NCI-H128 (cell line): ENCODE measurements around the gene CKAP2L.

Source experiments
- DNase-seq: peaks from one replicate; lab custom pipeline; 2025; ENCODE audit not compliant: unreplicated experiment; lab: John Stamatoyannopoulos, UW

CKAP2L gene, protein sequence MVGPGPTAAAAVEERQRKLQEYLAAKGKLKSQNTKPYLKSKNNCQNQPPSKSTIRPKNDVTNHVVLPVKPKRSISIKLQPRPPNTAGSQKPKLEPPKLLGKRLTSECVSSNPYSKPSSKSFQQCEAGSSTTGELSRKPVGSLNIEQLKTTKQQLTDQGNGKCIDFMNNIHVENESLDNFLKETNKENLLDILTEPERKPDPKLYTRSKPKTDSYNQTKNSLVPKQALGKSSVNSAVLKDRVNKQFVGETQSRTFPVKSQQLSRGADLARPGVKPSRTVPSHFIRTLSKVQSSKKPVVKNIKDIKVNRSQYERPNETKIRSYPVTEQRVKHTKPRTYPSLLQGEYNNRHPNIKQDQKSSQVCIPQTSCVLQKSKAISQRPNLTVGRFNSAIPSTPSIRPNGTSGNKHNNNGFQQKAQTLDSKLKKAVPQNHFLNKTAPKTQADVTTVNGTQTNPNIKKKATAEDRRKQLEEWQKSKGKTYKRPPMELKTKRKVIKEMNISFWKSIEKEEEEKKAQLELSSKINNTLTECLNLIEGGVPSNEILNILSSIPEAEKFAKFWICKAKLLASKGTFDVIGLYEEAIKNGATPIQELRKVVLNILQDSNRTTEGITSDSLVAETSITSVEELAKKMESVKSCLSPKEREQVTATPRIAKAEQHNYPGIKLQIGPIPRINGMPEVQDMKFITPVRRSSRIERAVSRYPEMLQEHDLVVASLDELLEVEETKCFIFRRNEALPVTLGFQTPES

DNA sequence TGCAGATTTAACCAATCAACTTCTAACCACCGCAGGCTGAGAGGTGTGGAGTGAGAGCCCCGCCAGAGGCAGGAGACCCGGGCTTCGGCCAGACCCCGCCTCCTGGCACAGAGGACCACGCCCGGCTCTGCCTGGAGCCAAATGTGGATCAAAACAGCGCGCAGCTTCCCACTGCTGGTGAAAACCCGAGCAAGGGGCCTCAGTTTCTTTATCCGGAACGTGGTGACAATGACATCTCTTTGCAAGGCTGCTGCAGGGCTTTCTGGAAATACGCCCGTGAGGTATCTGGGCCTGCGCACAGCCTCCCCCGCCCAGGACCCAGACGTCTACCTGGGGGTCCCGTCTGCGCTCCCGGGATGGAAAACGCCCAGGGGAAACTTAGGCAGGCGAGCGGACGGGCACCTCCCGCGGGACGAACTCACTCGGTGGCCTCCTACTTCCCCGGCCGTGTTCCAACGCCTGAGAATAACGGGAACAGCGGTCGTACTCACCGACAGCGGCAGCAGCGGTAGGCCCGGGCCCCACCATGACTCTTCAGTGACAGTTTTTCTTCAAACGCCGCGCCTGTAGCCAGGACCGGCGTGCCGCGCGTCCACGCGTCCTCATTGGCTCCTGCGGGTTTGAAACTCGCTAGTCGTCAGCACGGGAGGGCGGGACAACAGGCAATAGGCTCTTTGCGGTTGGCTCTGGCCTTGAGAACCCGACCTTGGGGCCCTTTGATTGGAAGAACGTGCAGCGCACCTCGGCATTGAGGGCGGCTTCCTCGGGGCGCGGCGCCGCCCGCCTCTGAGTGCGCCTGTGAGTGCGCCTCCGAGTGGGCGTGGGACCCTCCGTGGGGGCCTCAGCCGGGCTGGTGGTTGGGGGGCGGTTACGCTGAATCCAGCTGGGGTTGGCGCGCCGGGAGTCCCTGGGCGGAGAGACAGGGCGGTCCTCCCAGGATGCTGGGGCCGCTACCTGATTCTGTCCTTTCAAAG lies at the start of gene CKAP2L:
Gene CKAP2L, minus strand, starts transcription at position 539 of the 974 bp plus-strand sequence. Its CDS starts 11 bp downstream, at position 528.
- DNase-seq = peak; percentile 99

DNA sequence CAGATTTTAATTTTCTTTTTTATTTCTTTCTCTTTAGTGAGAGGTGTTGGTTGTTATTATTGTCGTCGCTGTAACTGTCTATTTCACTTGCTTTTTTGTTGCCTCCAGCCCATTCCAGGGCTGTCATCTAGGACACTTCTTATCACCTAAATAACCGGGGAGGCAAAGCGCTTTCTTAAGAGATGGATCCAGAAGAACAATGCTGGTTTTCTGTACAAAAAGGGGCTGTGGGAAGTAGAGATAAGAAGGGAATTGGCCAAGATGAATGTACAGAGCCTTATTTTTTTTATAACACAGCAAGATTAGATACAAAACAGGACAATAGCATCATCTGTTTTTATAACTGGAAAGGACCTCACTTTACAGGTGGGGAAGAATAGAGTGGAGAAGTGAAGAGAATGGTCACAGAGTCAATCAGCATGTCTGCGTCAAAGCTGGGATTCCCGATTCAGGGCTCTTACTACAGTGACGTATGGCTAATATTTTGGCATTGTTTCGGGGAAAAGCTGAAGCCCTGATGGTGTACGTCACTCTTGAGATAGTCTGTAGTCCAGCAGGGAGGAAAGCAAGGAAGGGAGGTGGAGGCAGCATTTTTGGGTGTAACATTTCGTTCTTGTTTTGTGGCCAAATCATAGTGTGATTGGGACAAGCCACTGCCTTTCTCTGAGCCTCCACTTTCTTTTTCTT lies 49.0 kb upstream of the CKAP2L start:
- DNase-seq = no peak

DNA sequence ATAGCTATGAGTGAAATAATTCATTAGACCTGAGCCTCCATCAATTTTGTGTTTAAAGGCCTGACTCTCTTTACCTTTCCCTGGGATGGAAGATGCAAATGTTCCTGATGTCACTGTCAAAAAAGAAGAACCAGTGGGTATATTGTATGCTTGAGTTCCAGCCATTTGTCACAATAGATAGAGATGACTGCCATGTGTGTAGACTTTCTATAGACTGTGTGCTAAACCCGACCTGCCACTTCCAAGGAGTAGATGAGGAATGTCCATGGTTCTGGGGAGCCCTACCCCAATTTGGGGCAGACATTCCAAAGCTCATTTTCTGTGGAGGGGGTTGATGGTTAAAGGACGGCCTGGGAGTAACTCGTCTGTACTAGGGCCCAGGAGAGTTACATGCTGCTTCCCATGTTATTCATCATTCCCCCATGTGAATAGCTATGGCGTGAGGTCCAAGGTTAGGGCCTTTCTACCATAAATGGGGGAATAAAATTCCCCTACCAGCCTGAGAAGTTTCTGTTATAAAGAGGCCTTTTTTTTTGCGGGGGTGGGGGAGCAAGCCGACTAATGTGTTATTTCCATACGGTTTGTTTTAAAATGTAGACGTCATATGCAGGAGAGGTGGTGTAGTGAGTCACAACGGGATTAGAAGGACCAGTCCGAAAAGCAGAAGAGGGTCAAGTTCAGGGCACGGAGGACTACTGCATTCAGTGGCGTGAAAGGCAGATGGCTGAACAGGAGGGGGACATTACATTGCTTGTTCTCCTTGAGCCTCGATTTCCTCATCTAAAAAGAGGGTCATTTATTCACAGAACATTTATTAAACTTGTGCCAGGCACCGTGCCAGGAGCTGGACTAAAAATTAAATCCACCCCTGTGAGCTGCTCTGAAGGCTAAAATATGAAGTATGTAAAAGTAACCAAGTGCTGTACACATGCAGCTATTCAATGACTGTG lies 48.2 kb upstream of the CKAP2L start:
- DNase-seq = no peak

DNA sequence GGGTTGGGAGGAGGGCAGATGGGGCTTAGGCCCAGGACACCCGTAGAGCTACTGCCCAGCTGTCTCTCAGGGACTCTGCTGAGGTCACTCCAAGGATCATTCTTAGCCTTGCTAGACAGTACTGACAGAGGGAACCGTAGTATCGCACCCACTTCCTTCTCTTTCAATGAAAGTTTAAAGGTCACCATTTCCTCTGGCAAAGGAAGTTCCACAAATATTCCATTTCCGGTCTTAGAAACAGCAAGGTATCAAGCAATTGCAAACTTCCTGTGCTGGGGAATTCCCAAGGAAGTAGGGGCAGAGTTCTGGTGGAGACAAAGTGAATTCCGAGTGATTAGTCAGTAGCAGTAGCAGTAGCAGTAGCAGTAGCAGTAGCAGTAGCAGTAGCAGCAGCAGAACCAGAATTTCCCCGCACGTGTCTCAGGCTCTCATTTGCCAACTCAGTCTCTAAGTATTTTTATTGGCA lies 47.5 kb upstream of the CKAP2L start:
- DNase-seq = no peak

DNA sequence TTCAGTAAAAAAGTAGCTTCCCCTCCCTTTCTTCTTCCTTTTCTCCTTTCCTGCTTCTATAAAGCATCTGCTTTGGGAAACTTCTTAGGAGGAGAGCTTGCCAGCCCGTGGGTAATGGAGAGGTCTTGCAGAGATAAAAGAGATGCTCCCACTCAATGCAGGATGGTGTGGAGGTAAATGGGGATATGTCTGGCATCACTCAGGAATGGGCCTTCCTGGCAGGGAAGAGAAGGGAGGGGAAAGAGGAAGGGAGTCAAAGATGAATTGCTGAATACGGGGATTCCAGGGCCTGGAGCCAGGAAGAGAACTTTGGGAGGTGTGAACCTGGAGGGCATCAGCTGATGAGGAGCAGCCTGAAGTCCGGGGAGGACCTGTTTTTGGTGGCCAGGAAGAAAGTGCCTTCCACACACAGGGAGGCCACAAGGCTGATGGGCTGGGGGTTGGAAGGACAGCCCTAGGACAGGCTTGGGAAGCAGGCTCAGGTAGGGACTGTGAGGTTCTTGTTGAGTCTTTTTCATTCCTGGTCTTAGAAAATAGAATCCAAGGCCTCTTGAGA lies 46.9 kb upstream of the CKAP2L start:
- DNase-seq = no peak

DNA sequence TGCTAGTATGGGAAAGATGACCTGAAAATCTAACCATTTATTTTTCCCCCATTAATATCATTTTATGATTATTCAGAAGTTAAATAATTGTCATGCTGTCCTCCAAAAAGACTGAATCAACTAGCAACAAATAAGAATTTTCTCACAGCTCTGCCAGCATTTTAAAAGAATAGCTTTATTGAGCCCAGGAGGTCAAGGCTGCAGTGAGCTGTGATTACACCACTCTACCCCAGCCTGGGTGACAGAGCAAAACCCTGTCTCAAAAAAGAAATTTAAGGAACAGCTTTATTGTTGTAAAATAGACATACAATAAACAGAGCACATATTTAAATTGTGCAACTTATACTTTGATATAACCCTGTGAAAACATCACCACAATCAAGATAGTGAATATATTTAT lies 44.7 kb upstream of the CKAP2L start:
- DNase-seq = no peak

DNA sequence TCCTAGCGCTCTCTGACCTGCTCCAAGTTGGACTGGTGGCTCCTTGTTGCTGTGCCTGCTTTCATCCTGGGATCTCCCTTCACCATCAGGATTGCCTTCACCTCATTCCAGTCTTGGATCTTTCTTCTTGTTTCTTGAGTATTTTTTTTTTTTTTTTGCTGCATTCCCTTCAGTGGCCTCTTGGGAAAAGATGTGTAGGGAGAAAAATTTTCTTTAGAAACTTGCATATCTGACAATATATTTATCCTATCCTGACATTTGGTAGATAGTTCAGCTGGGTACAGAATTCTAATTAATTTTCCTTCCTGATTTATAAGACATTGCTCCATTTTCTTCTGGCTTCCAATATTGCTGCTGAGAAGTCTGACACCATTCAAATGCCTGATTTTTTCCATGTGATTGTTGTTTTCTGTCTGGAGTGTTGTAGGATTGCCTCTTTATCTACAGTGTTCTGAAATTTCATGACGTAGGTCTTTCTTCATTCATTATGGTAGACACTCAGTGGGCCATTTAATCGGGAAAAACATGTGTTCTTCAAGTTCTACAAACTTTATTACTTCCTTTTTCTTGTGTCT lies 42.9 kb upstream of the CKAP2L start:
- DNase-seq = no peak

DNA sequence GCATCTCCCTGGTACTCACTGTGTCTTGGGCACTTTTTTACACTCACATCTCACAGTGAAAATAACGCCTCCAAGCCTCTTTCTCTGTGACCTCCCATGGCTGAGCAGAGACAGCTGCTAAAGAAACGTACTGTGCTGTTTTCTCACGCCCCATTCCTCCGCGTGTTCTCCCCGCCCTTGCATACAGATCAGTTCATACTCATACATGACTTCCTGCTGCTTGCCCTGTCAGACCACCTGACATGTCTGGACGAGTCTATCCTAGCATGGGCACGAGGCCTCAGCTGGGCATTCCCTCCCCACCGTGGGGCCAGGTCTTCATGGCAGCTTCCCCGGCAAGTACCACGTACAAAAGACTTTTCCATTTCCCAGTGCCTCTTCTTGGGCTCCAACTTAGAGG lies 41.1 kb upstream of the CKAP2L start:
- no peak for DNase-seq

DNA sequence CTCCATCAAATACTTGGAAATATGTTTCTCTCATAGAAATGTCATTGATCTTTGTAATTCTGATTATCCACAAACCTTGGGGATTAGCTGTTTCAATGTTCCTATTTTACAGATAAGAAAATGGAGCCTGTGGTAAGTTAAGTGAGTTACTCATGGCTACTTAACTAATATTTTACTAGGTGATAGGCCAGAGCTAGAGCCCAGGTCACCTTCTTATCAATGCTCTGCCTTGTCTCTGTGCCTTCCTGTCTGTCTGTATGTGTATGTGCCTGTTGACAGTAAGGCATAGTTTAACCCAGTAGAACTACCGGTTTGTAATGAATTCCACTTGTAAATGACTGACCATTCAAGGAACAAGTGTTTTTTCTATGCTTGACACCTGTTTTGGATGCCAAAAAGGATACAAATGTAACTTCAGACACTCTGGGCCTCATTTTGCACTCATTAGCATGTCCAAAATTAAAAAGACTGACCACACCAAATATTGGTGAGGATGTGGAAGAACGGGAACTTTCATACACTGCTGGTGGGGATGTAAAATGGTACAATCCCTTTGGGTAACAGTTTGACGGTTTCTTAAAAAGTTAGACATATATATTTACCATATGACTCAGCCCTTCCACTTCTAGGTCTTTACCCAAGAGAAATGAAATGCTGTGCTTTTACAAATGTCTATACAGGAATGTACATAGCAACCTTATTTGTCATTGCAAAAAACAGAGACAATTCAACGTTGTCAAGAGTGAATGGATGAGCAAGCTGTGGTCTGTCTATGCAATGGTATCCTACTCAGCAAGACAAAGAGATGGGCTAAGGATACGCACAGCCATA lies 39.5 kb upstream of the CKAP2L start:
- no peak for DNase-seq

DNA sequence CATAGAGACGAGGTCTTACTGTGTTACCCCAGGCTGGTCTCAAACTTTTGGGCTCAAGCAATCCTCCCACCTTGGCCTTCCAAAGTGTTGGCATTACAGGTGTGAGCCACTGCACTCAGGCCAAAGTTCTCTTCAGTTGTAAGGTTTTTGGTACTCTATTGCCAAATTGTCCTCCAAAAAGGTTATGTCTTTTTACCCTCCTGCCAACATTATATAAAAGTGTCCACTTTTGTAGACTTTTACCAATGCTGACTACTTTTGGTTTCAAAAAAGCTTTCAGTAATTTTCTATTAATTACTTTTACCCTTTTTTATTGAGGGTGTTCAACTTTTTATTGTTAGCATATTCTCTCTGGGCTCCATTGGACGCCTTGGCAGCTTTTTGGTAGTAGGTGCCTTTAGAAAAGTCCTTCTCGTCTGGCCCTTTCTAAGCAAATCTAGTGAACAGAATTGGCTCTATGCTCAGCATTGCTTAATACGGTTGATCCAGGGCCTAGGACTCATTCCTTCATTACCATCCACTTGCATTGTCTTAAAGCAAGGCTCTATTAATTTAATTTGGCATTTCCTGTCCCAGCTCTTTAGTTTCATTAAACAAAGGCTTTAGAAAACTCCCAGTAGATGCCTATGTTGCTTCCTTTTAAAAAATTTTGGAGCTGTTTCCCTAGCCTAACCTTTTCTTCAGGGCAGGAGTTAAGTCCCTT lies 36.6 kb upstream of the CKAP2L start:
- DNase-seq = no peak

DNA sequence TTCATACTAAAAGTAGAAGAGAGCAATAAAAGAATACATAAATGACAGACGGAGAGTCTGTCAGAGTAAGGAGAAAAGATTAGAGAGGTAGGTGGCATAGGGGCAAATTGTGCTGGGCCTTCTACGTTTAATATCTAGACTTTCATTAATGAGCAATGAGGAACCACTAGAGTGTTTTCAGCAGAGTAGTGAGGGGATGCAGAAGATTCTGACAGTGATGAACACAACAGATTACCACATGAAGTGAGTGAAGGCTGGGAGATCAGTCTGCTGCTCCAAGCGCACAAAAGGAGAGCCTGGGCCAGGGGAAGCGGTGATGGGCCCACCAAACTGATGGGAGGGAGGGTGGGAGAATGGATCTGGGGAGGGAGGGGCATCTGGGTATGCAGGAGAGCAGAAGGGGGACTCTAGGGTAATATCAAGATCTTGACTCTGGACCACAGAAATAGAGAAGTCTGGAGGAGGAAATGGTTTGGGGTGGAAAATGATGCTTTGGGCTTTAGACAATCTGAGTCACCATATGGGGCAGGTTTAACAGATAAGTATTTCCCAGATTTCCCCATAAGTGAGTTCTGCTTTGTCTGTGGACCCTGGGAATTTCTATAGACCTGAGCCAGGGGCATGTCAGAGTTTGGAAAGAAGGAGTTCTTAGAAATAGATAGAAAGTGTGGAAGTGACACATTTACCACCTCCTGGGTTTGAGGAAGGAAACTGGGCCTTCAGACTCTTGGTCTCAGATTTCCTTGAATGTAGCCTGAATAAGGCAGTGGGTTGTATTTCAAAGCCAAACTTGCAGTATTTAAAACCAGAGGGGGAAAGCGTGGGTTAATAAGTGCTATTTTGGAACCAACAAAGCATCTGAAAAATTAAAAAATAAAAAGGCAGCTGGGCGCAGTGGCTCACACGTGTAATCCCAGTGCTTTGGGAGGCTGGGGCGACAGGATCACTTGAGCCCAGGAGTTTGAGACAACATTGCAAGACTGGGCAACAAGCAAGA lies 34.9 kb upstream of the CKAP2L start:
- no peak for DNase-seq

DNA sequence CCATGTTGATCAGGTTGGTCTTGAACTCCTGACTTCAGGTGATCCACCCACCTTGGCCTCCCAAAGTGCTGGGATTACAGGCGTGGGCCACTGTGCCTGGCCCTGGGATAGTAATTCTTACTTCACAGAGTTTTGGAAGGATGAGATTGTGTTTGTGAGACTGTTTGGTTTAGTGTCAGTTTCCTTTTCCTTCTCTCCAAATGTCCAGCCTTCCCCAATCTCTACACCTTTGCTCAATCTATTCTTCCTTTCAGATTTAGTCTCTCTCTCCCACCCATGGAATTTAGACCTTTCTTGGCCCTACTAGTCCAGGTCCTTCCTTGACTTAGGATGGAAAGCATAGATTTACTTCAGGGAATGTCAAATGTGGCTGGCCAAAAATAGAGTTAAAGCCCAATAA lies 32.1 kb upstream of the CKAP2L start:
- no peak for DNase-seq

DNA sequence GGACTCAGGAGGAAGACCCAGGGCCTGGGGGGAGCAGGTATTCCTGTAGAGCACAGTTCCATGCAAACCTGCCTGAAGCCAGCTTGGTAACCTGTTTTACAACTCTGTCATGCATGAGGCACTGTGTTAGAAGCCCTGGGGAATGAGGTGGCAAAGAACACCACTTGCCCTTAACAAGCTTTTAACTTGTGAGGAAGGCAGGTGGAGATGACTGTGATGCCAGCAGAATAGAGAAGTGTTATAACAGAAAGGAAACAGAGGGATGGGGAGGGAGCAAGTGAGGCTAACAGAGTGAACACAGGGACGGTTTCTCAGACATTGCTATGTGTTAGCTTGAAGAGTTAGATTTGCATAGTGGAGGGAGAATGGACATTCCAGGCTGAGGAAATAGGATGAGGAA lies 31.4 kb upstream of the CKAP2L start:
- DNase-seq = no peak

DNA sequence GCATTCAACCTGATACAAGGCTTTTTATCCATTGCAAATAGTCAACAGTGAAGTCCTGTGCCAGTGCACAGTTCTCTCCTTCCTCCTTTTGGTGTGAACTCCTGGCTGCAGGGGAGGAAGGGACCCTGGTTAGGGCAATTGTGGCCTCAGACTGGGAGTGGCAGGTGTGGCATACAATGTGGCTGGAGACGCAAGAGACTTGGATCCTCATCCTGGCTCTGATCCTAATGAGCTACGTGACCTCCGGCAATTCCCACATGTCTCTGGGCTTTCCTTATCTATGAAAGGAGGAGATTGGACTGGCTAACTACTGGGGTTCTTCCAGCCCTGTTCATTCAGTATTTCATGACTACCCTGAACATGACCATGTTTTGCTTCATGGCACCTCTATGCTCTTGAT lies 30.4 kb upstream of the CKAP2L start:
- no peak for DNase-seq

DNA sequence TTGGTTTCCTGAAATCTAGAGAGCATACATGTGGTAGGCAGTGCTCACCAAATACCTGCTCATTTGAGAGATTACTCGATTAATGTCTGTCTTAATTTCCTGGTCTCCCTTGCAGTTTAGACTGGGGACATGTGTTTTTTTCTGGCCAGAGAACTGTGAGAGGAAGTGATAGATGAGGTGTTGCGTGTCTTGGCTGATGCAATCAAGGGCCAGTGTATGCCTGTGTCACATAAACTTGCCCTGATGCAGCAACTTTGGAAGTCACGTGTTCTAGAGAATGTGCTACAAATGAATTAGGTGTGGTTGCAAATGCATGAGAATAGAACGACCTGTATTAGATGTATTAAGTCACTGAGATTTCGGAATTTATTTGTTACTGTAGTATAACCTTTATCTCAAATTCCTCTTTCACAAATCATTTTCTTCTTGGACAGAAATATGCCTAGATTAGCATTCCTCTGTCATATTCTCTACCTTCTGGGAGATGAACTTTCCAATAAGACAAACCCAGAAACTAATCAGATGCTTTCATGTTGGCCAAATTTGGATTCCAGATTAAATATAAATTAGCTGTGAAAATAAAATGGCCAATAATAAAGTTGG lies 29.8 kb upstream of the CKAP2L start:
- no peak for DNase-seq
